GM19193 (cell line): ENCODE results near the gene GREM1.

Experiments
- POLR2A ChIP-seq: IDR thresholded peaks from 4 replicates; pipeline ENCODE4 v1.6.1; 2011; ENCODE audit not compliant: insufficient read depth, insufficient read length; ENCODE audit errors: extremely low read depth

The GREM1 gene

DNA sequence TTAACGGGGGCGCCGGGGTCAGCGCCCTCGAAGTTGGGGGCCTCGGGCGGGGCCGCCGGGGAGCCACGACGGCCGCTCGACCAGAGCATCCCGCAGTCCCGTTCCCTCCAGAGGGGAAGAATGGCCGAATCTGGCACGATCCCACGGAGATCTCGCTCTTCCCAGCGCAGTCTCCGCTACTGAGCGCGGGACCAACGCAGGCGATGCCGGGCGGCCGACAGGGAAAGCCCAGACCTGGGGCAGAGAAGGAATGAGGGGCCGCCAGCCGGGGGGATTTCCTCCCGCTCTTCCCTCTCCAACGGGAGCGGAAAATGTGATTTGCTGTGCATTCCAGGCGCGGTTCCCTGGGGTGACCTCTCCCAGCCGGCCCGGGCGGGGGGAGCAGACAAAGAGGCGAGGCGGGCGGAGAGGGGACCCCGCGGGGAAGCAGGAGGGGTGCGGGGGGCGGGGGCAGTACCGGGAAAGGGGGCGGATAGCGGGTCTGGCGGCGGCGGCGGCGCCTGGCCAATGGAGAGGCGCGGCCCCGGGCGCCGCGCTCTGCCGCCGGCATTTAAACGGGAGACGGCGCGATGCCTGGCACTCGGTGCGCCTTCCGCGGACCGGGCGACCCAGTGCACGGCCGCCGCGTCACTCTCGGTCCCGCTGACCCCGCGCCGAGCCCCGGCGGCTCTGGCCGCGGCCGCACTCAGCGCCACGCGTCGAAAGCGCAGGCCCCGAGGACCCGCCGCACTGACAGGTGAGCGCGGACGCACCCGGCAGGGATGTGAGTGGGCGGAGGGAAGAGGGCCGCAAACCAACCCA is at the start of gene GREM1:
TSS of gene GREM1 (plus strand) at position 579 of the 801 bp plus-strand sequence. CDS start 12,687 bp downstream, outside the sequence.
- no peak for TF ChIP-seq POLR2A

DNA sequence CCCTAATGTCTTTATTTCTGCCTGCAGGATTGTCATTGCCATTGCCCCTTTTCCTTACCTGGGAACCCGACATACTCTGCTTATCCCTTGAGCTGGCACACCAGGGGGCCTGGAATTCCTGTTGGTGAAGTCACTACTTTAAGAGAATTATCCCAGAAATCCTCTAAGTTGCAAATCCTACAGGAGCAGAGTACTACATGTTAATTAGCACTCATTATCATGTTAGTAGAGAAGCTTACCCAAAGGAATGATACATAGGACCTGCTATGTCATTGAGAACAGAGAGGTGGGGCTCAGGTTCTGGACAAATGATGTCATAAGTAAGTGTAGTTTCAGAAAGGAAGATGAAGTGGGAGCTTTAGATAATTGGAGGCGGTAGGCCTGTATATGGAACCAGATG is 48.9 kb upstream of the GREM1 start:
- TF ChIP-seq POLR2A = no peak

DNA sequence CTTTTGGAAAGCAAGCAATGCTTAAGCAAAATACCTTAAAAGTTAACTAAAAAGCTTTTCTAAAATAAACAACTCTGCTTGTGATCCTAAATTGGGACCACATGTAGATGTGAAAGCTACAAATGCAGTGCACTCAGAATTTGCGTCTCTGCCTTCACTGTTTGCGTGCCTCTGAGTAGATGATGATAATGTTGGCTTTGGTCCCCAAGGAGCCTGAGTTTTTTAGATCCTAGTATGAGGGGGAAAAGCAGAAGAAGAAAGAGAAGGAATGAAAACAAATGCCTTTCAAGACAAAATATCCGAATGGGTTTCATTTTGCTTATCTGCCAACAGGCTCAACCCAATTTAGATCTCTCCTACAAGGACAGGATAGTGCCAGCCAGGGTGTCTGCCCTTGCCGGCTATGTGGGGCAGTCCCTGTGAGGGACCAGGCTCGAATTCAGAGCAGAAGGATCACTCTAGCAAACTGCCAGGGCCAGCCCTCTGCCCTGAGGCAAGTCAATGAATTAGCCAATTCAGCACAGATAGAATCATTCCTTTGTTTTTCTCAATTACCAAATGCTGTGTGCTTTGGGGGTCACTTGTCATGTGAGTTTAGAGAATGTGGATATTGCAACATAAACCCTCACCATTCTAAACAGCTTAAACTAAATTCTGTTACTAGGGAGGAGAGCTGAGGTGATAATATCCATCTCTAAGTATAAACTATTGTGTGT is 47.8 kb upstream of the GREM1 start:
- TF ChIP-seq POLR2A = no peak

DNA sequence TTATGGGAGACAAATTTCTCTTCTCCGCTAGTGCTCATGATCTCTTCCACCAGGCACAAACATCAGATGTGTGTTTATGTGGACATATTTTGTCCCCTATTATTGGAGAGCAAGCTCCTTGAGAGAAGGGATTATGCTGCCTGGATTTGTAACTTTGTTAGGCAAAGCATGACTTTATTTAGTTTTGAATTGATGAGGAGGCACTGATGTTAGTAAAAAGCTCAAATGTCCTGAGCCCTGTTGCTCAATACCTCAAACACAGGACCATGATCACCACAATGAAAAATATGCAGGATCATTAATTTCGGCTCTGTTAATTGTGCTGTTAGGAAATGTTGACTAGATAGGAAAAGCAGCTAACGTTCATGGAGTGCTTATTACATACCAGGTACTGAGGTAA is 47.2 kb upstream of the GREM1 start:
- TF ChIP-seq POLR2A = no peak

DNA sequence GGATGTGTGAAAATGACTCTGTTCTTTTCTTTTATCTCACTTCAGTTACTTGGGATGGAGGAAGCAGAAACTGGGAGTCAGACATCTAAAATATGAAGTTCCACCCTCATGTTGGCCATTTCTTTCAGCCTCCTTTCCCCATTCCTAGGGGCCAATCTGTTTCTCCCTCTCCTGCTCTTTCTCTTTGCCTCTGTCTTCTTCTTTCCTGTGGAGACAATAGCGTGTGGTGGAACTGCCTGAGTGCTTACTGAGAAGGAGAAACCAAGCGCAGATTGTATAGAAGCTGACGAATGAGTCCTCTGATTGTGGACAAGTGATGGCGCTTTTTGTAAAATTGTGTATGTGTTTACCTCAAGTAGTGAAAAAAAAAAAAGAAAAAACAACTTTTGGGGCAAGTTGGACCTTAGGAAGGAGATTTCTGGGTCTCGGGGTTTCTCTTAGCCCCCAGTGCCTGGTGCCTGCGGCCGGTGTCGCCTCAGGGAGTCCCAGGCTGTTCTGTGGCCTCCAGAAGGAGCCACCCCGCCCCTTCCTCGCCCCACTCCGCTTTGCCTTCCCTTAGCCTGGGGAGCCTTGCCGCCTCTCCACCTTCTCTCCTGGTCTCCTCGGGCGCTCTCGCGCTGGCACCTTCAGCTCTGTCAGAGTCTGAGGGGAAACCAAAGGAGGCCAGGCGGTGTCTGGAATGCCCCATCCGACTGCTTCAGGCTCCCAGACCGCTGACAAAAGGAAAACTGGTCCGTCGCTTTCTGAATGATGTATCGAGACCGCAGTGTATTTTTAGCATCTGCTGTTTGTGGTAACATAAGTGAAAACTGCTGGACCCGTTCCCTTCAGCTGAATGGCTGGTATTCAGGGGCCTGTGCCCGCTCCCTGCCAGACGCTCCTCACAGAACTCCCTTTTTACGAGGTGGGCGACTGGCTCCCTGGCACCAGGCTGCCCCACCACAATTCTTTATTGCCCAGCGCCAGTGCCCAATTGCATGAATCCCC is 46.2 kb upstream of the GREM1 start:
- no peak for TF ChIP-seq POLR2A

DNA sequence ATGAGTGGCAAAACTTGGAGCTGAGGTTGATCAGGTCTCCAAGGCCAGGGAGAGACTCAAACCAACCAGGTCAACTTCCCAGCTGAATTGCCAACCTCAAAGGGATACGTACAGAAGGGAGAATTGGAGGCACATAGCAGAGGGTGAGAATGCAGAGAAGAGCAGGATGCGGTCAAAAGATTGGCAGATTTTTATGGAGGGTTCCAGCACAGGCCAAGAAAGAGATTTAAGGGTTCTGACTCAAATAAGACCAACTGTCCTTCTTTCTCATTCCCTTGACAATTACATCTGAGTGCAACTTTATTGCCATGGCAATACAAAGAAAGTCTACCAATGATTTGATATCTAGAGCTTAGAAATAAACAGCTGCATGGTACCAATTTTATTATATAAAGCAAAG is 43.1 kb upstream of the GREM1 start:
- no peak for TF ChIP-seq POLR2A

DNA sequence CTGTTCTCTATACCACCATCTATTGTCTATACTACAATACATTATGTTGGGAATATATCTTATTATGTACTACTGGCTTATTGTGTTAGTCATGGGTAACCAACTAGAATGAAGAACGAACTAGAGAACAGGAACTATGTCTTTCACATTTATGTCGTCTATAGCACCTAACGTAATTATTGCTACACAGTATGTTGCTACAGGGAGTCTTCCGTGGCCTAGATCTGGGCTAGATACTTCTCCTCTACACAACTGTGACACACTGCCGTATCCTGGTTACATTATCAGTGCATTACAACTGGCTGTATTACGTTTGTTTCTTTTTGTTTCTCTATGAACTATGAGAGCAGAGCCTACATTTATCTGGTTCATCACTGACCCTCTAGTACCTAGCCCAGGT is 42.3 kb upstream of the GREM1 start:
- TF ChIP-seq POLR2A = no peak

DNA sequence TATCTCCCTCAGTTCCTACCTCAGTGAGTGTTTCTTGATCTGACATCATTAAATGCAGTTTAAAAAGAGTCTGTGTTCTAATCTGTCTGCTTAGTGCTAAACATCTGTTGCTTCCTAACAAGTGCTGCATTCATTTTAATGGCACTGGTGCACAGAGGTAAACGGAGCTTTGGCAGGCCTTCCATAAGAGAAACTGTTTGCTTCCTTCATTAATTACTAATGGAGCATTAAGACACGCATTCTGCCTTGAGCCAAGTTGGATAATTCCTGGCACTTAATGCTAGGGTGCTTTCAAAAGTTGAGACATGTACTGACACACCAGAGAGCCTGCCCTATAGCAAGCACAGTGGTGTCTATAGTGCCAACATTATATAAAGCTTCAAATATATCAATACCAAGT is 41.6 kb upstream of the GREM1 start:
- no peak for TF ChIP-seq POLR2A

DNA sequence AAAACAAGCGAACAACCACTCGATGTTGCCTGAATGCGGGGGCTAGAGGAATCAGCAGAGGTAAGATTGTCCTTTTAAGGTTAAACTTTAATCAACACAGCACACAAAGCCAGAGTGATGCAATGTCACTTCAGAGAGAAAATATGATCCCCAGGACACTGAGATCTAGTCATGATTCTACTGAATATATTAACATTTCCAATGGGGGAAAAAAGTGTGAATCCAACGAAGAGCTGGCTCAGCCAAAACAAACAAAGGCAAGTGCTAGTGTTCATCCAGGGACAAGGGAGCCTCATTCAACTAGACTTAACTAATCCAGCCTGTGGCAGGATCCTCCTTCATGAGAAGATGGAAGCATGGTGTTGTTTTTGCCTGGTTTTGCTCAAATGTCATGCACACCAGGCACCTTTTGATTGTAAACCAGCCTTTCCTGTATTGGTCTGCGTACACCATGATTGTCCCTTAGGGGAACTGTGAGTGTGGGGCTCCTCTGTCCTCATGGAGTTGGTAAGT is 40.5 kb upstream of the GREM1 start:
- no peak for TF ChIP-seq POLR2A

DNA sequence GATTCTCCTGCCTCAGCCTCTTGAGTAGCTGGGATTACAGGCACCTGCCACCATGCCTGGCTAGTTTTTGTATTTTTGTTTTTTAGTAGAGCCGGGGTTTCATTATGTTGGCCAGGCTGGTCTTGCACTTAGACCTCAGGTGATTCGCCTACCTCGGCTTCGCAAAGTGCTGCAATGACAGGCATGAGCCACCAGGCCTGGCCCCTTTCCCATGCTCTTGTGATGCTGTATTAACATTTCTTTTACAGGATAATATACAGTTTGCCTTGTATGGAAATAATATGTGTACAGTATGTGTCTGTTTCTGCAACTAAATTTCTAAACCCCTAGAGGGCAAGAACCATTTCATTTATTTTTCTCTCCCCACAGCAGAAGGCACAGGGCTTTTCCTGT is 38.5 kb upstream of the GREM1 start:
- no peak for TF ChIP-seq POLR2A

DNA sequence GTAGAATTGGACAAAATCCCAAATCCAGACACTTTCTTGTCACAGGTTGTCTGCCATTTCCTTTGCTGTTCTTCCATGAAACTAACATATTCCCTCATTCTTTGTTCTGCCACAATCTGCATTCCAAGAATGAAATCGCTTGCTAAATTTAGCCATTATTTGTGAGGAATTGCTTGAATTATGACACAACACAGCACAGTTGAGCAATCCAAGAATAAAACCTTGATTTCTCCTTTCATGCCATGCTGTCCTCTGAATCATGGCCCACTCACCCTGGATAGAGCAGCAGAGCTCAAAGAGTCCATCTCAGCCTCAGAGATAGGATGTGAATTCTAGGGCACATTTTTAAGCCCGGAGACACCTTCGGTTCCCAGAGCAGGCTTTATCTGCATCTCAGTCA is 35.2 kb upstream of the GREM1 start:
- TF ChIP-seq POLR2A = no peak

DNA sequence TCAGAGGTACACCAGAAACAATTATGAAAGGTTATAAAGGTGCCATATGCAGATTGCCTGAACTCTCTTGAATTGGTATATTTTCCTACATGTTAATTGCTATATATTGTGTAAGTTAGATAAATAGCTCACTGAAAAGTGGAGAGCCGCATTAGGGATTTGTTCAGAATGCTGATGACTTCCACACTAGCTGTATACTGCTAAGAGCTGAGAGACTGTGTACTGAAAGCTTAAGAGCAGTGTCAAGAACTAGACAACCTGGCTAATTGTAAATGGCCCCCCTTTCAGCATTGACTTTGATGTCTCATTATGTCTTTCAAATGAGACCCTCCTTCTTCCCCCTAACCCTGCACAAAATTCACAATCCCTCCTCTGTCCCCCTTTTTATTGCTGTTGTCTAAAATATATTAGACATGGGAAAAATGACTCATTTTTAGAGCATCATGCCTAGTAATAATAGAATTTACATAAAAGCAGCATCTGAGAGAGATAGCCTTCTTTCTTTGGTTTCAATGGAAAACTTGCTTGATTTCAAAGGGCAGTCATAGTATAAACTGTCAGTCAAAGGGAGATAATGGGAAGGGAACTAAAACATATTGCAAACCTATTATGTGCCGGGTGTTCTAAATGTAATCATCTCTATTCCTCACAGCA is 34.7 kb upstream of the GREM1 start:
- no peak for TF ChIP-seq POLR2A

DNA sequence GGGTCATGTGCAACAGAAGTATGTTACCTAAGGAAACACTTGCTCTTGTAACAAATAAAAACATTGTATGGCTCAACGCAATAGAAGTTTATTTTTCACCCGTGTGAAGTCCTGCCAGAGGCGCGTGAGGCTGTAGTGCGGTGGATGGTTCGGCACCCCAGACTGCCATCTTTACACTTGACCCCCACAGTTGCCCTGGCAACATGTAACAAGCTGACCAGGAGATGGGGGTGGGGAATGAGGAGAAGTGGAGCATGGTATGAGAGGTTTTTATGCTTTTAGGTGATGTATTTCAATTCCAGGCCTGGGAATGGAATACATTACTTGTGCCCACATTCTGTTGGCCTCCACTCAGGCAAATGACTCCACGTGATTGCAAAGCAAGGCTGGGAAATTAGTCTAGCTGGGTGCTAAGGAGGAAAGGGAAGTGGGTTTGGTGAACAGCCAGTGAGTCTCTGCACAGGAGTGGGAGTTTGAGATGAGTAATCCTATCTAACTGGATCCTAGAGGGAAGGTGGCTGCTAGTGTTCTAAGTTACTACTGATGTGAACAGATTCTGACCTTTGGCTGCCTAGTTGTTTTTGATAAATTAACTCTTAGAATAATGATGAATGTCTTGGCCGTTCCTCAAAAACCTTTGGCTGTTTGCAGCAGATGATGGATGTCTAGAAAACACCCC is 33.8 kb upstream of the GREM1 start:
- TF ChIP-seq POLR2A = no peak

DNA sequence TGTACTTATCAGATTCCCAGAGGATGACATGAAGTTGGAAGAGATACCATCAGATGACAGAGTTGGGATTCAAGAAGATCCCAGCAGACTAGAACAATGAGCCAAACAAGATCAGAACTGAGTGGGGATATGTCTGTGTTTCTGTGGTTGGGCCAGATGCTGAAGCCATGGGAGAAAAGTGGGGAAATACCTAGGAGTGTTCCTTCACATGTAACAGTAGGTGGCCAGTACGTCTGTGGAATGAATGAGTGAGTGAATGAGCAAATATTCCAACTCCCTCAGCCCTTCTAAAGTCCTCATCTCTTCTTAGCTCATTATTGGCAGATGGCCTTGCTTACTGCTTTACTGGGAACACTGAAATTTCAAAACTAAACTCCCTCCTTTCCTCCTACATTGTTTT is 32.2 kb upstream of the GREM1 start:
- no peak for TF ChIP-seq POLR2A

DNA sequence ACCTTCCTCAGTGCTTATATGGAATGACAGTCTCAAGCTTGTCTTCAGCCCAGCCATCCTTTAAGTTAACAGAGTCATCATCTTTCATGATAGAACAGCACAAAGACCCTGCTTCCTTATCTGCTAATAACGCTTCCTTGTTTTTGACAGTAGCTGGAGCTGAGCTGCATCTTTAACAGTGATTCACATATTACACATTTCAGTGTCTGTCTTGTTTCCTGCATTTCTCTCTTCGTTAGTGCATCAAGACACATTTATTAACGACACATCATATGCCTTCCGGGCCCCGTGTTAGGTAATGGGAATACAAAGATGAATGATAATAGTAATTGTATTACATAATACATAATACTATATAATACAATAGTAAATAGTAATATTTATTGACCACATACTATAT is 30.2 kb upstream of the GREM1 start:
- TF ChIP-seq POLR2A = no peak

DNA sequence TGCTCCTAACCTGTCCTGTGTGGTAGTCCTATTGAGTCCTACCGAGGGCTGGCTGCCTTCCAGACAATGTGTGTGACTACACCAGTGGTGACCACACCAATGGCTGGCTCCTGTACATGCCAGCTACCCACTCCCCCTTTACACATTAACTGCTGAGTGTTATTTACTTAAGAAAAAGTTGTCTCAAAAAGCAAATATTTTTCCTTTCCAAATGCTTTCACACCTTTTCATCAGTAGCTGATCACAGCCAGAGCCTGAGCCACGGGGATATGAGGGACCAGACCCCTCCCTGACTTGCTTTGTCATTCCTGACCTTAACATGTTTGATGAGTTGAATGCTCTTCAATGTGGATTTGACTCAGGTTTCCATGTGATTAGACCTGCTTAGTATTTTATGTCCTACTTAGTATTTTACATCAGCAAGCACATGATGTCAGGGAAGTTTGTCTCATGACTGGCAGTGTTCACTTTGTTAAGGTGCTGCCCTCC is 29.6 kb upstream of the GREM1 start:
- TF ChIP-seq POLR2A = no peak
